RWPE2 (cell line): ENCODE results near the gene TCERG1L.

Experiments
- ATAC-seq: fragments of 200-7000 bp; cut with Tn5 transposase; 3 replicates; pipeline ENCODE4 v1.9.1; 2021; ENCODE audit warnings: low read depth
- DNase-seq: peaks from one replicate; pipeline ENCODE4 v3.0.0-alpha.2; 2020; ENCODE audit warnings: low spot score
- H3K27ac ChIP-seq: fragments of 450-650 bp; 2 replicates; pipeline ENCODE4 v1.5.1; 2017; ENCODE audit warnings: mild to moderate bottlenecking; ENCODE audit not compliant: poor library complexity, severe bottlenecking
- H3K27me3 ChIP-seq: fragments of 250-450 bp; sonication (Bioruptor Pico); 2 replicates; pipeline ENCODE4 v1.5.1; 2021; ENCODE audit warnings: mild to moderate bottlenecking, moderate library complexity; ENCODE audit not compliant: insufficient read depth, poor library complexity, severe bottlenecking
- H3K36me3 ChIP-seq: fragments of 250-450 bp; sonication (Bioruptor Pico); 2 replicates; pipeline ENCODE4 v1.5.1; 2020; ENCODE audit warnings: low read depth, mild to moderate bottlenecking, moderate library complexity
- H3K4me1 ChIP-seq: fragments of 250-450 bp; sonication (Bioruptor Pico); 2 replicates; pipeline ENCODE4 v1.5.1; 2021; ENCODE audit warnings: mild to moderate bottlenecking, moderate library complexity; ENCODE audit not compliant: insufficient read depth, poor library complexity, severe bottlenecking
- H3K4me3 ChIP-seq: fragments of 250-450 bp; sonication (Bioruptor Pico); 2 replicates; pipeline ENCODE4 v1.5.1; 2021; ENCODE audit warnings: mild to moderate bottlenecking, moderate library complexity; ENCODE audit not compliant: severe bottlenecking
- H3K9me3 ChIP-seq: fragments of 250-450 bp; sonication (Bioruptor Pico); 2 replicates; pipeline ENCODE4 v1.5.1; 2021; ENCODE audit warnings: mild to moderate bottlenecking, moderate library complexity; ENCODE audit not compliant: severe bottlenecking
- TF ChIP-seq, protein P1 (sequence below): fragments of 450-650 bp; IDR thresholded peaks from one replicate; pipeline ENCODE4 v1.5.1; 2017; ENCODE audit warnings: mild to moderate bottlenecking, moderate library complexity; ENCODE audit not compliant: poor library complexity, severe bottlenecking

The TCERG1L gene

GRCh38 chr10:131148270-131148669, 163.3 kb downstream of the TCERG1L start:
- Histone ChIP-seq H3K36me3 (no peaks in the 10 kb centered on the region), H3K4me1 (no peaks in the 10 kb centered on the region), H3K9me3 (peaks cover 3% of the 10 kb centered on the region), H3K27ac (no peak overlapping the region), H3K4me3 (no peak overlapping the region), H3K27me3 (no peaks in the 10 kb centered on the region)
- TF ChIP-seq, protein P1, sequence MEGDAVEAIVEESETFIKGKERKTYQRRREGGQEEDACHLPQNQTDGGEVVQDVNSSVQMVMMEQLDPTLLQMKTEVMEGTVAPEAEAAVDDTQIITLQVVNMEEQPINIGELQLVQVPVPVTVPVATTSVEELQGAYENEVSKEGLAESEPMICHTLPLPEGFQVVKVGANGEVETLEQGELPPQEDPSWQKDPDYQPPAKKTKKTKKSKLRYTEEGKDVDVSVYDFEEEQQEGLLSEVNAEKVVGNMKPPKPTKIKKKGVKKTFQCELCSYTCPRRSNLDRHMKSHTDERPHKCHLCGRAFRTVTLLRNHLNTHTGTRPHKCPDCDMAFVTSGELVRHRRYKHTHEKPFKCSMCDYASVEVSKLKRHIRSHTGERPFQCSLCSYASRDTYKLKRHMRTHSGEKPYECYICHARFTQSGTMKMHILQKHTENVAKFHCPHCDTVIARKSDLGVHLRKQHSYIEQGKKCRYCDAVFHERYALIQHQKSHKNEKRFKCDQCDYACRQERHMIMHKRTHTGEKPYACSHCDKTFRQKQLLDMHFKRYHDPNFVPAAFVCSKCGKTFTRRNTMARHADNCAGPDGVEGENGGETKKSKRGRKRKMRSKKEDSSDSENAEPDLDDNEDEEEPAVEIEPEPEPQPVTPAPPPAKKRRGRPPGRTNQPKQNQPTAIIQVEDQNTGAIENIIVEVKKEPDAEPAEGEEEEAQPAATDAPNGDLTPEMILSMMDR = no peak
- ATAC-seq (no peak), DNase-seq (no peak)

DNA sequence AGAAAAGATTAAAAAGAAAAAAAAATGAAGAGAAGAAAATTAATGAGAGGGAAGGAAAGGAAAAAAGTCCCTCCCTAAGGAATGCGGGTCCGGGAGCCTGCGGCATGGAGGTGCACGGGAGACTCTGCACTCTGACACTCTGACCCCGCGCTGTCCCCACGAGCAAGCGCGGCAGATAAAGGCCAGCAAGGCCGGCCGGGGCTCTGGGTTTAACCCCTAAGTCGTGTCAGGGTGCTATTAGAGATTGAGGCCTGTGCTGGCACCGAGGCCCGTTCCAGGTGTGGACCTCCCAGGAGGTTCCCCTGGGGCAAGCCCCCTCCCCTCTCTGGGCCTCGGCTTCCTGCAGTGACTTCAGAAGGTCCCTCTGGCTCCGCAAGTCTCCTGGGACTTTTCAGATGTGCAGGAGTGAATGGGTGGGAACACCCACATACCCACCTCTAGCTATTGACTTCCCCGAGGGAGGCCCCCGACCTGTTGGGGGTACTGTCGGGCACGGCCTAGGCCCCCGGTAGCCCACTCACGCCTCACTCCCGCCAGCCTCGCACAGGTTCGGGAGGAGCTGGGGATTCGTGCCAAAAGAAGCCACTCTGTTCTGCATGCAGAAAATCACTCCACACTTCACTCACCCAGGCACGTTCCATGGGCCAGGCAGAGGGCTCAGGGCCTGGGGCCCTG, 164.1 kb downstream of the TCERG1L start:
- Histone ChIP-seq H3K27me3 (no peaks in the 10 kb centered on the region), H3K27ac (no peak overlapping the region), H3K4me3 (no peak overlapping the region), H3K9me3 (peaks cover 2% of the 10 kb centered on the region), H3K36me3 (no peaks in the 10 kb centered on the region), H3K4me1 (no peaks in the 10 kb centered on the region)
- no peak for DNase-seq
- TF ChIP-seq, protein P1 = no peak
- no peak for ATAC-seq

DNA sequence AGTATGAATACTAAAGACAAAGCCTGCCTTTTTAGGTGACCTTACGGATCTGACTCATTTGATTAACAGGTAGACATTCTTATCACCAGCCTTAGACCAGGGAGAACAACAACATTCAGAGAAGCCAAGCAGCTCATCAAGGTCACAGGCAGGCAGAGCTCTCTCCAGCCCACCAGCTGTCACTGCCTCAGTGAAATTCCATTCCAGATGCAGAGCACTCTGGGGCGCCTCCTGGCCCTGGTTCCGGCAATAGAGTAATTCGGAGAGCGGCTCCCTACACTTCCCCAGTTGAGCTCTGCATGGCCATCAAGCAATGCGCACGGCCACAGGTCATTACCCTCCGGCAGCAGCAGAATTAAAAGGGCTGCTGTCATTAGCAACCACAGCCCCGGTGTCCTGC, 164.7 kb downstream of the TCERG1L start:
- no peaks in the 10 kb centered on the region for H3K9me3 ChIP-seq
- no peaks in the 10 kb centered on the region for H3K36me3 ChIP-seq
- H3K4me3 ChIP-seq = no peak overlapping the region
- DNase-seq (no peak), ATAC-seq (no peak)
- no peaks in the 10 kb centered on the region for H3K4me1 ChIP-seq
- no peaks in the 10 kb centered on the region for H3K27me3 ChIP-seq
- H3K27ac ChIP-seq = no peak overlapping the region
- TF ChIP-seq, protein P1 = no peak

DNA sequence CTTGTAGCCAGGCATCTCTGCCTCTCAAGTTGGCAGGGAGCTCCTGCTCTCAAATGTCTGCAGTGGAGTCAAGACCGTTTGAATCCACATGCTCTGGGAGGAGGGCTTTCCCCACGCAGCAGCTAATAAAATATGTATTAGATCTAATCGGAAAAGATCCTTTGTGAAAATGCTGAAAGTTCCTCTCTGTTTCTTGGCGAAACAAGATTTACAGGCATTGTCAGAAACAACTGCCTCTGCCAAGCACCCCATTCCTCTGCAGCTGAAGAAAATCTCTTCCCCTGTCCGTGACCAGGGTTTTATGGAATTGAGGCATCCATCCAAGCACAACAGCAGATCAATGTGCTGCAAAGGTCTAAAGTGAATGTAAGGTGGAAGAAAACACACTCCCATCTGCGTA, 165.8 kb downstream of the TCERG1L start:
- peak; percentile 5 for DNase-seq
- H3K4me1 ChIP-seq = no peaks in the 10 kb centered on the region

More for the DNA sequence above, 165.8 kb downstream of the TCERG1L start:
- H3K27ac ChIP-seq = no peak overlapping the region
- TF ChIP-seq, protein P1 = no peak
- no peaks in the 10 kb centered on the region for H3K36me3 ChIP-seq
- no peaks in the 10 kb centered on the region for H3K27me3 ChIP-seq
- no peak overlapping the region for H3K4me3 ChIP-seq
- ATAC-seq = no peak
- H3K9me3 ChIP-seq = no peaks in the 10 kb centered on the region
